Prostate gland (tissue), 2 donors: Measurements from ENCODE around the gene RALGPS1.

Source experiments
- POLR2A ChIP-seq: fragments of 450-650 bp; IDR thresholded peaks from one replicate; pipeline ENCODE4 v1.6.1; 2016; ENCODE audit warnings: antibody characterized with exemption, mild to moderate bottlenecking
- POLR2AphosphoS5 ChIP-seq: sonication (generic); formaldehyde crosslinking; IDR thresholded peaks from one replicate; pipeline ENCODE4 v1.6.1; 2017; ENCODE audit warnings: antibody characterized with exemption
- TF ChIP-seq, protein P1 (sequence below), 4 experiments: fragments of 200-600 bp in 2 of 4; fragments of 450-650 bp in 2 of 4; sonication (generic) in 2 of 4; IDR thresholded peaks; 1 replicate in 3 of 4; 2 replicates in 1 of 4; pipeline ENCODE4 v1.5.1; 2016 to 2019; ENCODE audit warnings: antibody characterized with exemption in 4 of 4, mild to moderate bottlenecking in 2 of 4, moderate library complexity in 2 of 4

DNA sequence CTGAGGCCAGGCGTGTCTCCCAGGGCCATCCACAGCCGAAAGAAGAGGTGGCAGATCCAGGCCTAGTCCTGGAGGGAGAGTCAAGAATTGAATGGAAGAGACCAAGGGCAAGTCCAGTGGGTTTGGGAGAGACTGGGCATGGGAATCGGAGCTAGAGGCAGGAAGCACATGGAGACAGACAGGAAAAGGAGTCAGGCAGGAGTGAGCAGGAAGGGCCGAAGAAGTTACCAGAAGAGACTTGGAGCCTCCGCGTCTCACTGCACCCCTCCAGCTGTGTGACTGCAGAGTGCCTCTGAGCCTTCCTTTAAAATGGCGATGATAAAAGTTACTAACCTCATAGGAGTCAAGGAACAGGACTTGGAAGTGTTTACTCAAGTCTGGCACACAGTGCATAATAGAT is 272.2 kb downstream of the RALGPS1 start:
- TF ChIP-seq, protein P1, sequence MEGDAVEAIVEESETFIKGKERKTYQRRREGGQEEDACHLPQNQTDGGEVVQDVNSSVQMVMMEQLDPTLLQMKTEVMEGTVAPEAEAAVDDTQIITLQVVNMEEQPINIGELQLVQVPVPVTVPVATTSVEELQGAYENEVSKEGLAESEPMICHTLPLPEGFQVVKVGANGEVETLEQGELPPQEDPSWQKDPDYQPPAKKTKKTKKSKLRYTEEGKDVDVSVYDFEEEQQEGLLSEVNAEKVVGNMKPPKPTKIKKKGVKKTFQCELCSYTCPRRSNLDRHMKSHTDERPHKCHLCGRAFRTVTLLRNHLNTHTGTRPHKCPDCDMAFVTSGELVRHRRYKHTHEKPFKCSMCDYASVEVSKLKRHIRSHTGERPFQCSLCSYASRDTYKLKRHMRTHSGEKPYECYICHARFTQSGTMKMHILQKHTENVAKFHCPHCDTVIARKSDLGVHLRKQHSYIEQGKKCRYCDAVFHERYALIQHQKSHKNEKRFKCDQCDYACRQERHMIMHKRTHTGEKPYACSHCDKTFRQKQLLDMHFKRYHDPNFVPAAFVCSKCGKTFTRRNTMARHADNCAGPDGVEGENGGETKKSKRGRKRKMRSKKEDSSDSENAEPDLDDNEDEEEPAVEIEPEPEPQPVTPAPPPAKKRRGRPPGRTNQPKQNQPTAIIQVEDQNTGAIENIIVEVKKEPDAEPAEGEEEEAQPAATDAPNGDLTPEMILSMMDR (IDR thresholded peaks at IDR 0.05) = no peak
- TF ChIP-seq POLR2A (no peak), POLR2AphosphoS5 (no peak)
